GF-D8 (cell line): ENCODE data around the gene PTPRF.
A peak's percentile ranks its signal among the peaks of the same experiment; 100 is the strongest.
"Not testable (repeated sequence)": the region's sequence is repeated elsewhere in the genome, so short reads cannot be mapped to it uniquely, and the experiment has no call there.

Source experiments
- DNase-seq: peaks from one replicate; lab custom pipeline; 2025; lab: John Stamatoyannopoulos, UW

Gene PTPRF

GRCh38 chr1:43634721-43635120, 104.0 kb downstream of the PTPRF start:
- DNase-seq, result no peak

GRCh38 chr1:43636006-43636641, 105.4 kb downstream of the PTPRF start:
- no peak for DNase-seq

GRCh38 chr1:43637267-43637666, 106.6 kb downstream of the PTPRF start:
- no peak for DNase-seq

GRCh38 chr1:43638381-43638780, 107.7 kb downstream of the PTPRF start:
- not testable (repeated sequence) for DNase-seq

- no peak for DNase-seq
Observed at GRCh38 chr1:43639976-43640794, 109.5 kb downstream of the PTPRF start.

- no peak for DNase-seq
Observed at GRCh38 chr1:43644558-43644957, 113.9 kb downstream of the PTPRF start.

- no peak for DNase-seq
Observed at GRCh38 chr1:43645461-43645860, 114.8 kb downstream of the PTPRF start.

- DNase-seq, result not testable (repeated sequence)
Observed at GRCh38 chr1:43647331-43647730, 116.6 kb downstream of the PTPRF start.

GRCh38 chr1:43648221-43648847, 117.7 kb downstream of the PTPRF start:
- peak; percentile 21 for DNase-seq

- DNase-seq, result no peak
Observed at GRCh38 chr1:43648876-43649477, 118.3 kb downstream of the PTPRF start.

GRCh38 chr1:43650310-43651085, 119.8 kb downstream of the PTPRF start:
- DNase-seq, result peak; percentile 90

- no peak for DNase-seq
Observed at GRCh38 chr1:43651188-43651587, 120.5 kb downstream of the PTPRF start.

GRCh38 chr1:43651902-43652301, 121.2 kb downstream of the PTPRF start:
- no peak for DNase-seq

GRCh38 chr1:43653339-43653738, 122.7 kb downstream of the PTPRF start:
- peak; percentile 29 for DNase-seq

- DNase-seq, result peak; percentile 30
Observed at GRCh38 chr1:43653893-43654292, 123.2 kb downstream of the PTPRF start.

GRCh38 chr1:43655953-43656352, 125.3 kb downstream of the PTPRF start:
- no peak for DNase-seq

- no peak for DNase-seq
Observed at GRCh38 chr1:43659212-43660166, 128.8 kb downstream of the PTPRF start.

GRCh38 chr1:43660355-43660754, 129.7 kb downstream of the PTPRF start:
- DNase-seq, result no peak

- no peak for DNase-seq
Observed at GRCh38 chr1:43664369-43664768, 133.7 kb downstream of the PTPRF start.

- no peak for DNase-seq
Observed at GRCh38 chr1:43666608-43667007, 135.9 kb downstream of the PTPRF start.

- DNase-seq, result no peak
Observed at GRCh38 chr1:43668956-43669355, 138.3 kb downstream of the PTPRF start.
